Stimulated activated CD8-positive, alpha-beta memory T cell treated with anti-CD3 and anti-CD28 coated beads, Interleukin-2, amount 100 ng/mL, for 48 hours (primary cell): ENCODE results near the gene PPM1N.
A peak's percentile ranks its signal among the peaks of the same experiment; 100 is the strongest.

Experiments
- DNase-seq, 2 donors: peaks; one replicate each; pipeline ENCODE4 v3.0.0-alpha.2; 2020; ENCODE audit warnings: low read depth in 2 of 2

Gene PPM1N

DNA sequence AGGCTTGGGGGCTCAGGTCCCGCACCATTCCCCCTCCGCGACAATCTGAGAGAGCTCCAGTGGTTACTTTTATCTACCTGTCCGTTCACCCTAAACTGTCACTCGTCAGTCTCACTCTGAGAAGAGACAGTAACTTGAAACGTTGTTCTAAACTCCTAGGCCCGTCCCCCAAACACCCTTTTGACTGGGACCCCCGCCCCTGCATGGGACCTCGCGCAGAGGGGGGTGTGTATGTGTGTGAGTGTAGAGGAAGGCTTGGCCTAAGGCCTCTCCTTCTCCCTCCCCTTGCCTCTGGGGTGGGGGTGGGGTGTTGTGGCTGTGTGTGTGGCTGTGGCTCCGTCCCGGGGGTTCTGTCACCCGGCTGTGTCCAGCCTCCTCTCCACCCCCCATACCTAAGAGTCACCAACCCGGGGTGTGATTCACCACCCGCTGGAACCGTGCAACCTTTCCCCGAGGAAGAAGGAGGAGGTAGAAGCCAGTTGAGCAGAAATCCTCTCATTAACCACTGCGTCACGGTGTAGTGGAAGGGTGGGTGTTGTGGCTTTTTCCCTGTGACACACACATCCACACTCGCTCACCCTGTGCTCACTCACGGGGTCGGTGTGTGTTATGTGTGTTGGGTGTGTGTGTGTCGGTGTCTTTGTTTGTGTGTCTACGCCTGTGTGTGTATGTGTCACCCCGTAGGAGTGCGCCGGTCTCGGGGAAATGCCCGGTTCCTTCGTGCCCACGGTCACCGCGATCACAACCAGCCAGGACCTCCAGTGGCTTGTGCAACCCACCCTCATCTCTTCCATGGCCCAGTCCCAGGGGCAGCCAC lies 28.1 kb upstream of the PPM1N start:
- DNase-seq: no peak

DNA sequence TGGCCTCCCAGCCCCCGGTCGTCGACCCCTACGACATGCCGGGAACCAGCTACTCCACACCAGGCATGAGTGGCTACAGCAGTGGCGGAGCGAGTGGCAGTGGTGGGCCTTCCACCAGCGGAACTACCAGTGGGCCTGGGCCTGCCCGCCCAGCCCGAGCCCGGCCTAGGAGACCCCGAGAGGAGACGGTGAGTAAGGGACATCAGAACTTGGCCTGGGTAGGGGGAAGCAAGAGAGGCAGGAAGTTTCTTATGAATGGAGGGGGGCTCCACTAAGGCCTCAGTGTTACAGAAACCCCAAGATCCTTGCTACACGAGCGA lies 27.5 kb upstream of the PPM1N start:
- no peak for DNase-seq

DNA sequence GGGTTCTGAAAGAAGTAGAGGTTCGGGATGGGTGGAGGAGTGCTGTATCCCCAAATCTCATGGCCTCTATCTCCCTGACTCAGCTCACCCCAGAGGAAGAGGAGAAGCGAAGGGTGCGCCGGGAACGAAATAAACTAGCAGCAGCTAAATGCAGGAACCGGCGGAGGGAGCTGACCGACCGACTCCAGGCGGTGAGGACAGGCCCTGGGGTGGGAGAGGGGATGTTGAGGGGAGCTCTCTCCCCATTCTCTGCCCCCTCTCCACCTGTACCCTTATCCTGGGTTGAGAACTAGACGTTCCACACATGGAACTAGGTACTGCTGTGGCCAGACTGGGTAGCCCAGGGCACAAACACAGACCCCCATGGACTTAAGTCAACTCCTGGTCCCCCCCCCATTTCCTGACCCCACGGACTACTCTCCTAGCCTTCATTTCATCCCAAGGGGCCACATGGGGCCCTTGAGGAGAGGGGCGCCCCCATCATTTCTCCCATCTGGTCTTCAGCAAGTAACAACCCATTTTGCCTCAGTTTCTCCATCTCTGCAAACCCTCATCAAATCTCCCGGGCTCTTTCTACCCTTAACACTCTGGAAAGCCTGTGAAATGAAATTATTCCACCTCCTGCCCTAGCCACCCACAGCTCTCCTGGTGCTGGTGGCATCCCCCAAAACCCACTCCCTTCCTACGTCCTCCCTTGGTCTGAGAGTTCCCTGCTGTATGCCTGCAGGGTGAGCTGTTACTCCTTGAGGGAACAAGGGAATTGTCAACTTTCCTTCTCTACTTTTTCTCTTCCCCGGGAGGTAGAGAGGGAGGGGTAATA lies 26.9 kb upstream of the PPM1N start:
- DNase-seq: no peak

DNA sequence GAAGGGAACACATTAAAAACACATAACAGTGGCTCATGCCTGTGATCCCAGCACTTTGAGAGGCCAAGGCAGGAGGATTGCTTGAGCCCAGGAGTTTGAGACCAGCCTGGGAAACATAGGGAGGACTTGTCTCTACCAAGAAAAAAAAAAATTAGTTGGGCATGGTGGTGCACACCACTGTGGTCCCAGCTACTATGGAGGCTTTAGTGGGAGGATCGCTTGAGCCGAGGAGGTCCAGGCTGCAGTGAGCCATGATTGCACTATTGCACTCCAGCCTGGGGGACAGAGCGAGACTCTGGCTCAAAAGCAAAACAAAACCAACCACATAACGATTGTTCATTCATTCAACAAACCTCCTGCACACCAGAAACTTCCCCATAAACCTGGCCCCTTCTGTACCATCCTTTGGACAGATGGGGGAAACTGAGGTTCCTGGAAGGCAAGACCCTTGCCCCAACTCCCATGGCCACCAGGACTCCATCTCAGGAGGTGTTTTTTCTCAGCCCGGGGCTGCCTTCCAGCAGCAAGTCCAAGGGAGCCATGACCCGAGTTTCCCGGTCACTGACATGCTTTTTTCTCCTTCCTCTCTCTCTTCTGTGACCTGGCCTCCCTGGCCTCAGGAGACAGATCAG lies 26.2 kb upstream of the PPM1N start:
- DNase-seq: no peak

DNA sequence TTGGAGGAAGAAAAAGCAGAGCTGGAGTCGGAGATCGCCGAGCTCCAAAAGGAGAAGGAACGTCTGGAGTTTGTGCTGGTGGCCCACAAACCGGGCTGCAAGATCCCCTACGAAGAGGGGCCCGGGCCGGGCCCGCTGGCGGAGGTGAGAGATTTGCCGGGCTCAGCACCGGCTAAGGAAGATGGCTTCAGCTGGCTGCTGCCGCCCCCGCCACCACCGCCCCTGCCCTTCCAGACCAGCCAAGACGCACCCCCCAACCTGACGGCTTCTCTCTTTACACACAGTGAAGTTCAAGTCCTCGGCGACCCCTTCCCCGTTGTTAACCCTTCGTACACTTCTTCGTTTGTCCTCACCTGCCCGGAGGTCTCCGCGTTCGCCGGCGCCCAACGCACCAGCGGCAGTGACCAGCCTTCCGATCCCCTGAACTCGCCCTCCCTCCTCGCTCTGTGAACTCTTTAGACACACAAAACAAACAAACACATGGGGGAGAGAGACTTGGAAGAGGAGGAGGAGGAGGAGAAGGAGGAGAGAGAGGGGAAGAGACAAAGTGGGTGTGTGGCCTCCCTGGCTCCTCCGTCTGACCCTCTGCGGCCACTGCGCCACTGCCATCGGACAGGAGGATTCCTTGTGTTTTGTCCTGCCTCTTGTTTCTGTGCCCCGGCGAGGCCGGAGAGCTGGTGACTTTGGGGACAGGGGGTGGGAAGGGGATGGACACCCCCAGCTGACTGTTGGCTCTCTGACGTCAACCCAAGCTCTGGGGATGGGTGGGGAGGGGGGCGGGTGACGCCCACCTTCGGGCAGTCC lies 25.5 kb upstream of the PPM1N start:
- no peak for DNase-seq

DNA sequence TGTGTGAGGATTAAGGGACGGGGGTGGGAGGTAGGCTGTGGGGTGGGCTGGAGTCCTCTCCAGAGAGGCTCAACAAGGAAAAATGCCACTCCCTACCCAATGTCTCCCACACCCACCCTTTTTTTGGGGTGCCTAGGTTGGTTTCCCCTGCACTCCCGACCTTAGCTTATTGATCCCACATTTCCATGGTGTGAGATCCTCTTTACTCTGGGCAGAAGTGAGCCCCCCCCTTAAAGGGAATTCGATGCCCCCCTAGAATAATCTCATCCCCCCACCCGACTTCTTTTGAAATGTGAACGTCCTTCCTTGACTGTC lies 24.9 kb upstream of the PPM1N start:
- no peak for DNase-seq

DNA sequence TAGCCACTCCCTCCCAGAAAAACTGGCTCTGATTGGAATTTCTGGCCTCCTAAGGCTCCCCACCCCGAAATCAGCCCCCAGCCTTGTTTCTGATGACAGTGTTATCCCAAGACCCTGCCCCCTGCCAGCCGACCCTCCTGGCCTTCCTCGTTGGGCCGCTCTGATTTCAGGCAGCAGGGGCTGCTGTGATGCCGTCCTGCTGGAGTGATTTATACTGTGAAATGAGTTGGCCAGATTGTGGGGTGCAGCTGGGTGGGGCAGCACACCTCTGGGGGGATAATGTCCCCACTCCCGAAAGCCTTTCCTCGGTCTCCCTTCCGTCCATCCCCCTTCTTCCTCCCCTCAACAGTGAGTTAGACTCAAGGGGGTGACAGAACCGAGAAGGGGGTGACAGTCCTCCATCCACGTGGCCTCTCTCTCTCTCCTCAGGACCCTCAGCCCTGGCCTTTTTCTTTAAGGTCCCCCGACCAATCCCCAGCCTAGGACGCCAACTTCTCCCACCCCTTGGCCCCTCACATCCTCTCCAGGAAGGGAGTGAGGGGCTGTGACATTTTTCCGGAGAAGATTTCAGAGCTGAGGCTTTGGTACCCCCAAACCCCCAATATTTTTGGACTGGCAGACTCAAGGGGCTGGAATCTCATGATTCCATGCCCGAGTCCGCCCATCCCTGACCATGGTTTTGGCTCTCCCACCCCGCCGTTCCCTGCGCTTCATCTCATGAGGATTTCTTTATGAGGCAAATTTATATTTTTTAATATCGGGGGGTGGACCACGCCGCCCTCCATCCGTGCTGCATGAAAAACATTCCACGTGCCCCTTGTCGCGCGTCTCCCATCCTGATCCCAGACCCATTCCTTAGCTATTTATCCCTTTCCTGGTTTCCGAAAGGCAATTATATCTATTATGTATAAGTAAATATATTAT lies 24.3 kb upstream of the PPM1N start:
- DNase-seq: no peak

DNA sequence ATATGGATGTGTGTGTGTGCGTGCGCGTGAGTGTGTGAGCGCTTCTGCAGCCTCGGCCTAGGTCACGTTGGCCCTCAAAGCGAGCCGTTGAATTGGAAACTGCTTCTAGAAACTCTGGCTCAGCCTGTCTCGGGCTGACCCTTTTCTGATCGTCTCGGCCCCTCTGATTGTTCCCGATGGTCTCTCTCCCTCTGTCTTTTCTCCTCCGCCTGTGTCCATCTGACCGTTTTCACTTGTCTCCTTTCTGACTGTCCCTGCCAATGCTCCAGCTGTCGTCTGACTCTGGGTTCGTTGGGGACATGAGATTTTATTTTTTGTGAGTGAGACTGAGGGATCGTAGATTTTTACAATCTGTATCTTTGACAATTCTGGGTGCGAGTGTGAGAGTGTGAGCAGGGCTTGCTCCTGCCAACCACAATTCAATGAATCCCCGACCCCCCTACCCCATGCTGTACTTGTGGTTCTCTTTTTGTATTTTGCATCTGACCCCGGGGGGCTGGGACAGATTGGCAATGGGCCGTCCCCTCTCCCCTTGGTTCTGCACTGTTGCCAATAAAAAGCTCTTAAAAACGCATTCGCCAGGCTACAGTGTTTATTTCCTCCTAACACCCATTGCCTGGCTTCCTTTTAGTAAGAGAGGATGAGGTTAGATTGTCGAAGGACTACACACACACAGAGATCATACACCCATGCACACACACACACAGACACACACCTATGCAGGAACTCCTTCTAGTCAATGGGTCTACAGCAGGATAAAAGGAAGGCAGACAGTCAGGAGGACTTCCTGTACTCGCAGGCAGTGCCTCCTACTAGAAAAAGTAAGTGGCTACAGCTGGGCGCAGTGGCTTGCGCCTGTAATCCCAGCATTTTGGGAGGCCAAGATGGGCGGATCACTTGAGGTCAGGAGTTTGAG lies 23.4 kb upstream of the PPM1N start:
- no peak for DNase-seq

DNA sequence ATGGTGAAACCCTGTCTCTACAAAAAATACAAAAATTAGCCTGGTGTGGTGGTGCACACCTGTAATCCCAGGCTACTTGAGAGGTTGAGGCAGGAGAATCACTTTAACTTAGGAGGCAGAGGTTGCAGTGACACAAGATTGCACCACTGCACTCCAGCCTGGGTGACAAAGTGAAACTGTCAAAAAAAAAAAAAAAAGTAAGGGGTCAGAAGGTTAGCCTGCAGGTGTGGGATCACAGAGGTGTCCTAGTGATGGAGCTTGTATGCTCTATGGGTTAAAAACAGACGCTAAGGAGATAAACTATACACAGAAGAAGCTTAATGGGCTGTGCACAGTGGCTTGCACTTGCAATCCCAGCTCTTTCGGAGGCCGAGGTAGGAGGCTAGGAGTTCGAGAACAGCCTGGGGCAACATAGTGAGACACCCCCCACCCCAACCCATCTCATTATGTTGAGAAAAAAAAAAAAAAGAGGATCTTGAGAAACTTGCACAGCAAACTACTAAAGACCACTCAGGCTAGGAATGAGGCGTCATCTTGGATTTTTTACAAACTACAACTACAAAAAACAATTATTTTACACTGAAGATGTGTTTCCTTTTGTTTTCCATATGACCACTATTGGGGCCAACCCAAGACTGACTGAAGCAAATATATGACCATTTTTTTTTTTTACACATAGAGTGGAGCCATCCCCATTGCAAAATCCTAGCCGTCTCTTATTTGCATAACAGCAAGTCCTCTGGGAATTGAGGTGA lies 22.5 kb upstream of the PPM1N start:
- DNase-seq: no peak

DNA sequence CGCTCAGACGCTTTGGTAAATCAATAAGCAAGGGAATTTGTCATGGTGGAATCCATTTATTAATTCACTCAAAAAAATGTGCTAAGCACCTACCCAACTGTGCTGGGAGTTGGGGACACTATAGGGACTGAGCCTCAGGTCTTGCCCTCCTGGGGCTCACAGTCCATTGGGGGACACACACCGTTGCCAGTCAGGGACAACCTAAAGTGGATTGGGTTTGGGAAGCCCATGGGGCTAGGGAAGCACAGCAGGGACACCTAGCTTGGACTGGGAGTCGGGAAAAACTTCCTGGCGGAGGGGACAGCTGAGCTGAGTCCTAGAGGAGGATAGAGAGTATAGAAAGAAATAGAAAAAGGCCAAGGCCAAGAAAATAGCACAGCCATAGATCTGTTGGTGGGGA lies 21.9 kb upstream of the PPM1N start:
- DNase-seq: no peak

DNA sequence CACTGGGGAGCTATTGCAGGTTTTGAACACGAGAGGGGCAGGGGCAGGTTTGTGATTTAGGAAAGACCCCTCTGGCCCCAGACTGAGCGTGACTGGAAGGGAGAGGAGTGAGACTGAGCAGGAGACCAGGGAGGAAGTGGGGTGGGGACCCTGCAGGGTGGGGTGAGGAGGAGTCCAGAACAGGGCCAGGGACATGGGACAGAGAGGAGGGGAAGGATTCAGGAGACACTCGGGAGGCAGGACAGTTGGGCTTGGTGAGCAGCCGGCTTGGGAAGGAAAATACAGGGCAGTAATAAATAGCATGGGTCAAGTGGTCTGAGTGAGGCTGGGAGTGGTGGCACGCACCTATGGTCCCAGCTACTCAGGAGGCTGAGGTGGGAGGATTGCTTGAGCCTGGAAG lies 21.1 kb upstream of the PPM1N start:
- DNase-seq: no peak

DNA sequence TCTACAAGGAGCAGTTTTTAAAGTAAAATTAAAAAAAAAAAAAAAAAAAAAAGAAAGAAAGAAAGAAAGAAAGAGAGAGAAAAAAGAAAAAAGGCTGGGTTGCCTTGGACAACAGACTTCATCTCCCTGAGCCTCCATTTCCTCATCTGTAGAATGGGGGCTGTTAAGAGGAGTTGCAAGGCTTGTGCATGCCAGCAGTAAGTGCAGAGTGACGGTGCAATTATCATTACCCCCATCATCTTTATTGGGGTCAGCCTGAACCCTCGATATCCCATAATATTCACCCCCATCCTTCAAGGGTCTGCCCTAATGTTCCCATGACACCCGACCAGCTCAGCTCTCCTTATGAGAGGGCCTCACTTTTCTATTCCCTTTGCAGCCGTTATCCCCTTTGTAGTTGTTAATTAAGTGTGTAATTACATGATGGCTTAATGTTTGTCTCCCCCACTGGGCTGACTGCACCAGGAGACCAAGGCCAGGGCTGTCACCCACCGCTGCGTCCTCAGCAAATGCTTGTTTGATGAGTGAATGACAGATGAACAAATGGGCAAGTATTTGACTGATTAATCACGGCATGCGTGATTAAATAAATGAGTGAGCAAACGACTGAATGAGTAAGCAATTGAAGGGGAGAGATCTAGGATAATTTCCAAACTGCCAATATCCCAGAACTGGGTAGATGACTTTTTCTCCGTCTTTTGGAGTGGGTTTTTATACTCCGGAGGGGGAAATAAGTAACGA lies 20.4 kb upstream of the PPM1N start:
- no peak for DNase-seq

DNA sequence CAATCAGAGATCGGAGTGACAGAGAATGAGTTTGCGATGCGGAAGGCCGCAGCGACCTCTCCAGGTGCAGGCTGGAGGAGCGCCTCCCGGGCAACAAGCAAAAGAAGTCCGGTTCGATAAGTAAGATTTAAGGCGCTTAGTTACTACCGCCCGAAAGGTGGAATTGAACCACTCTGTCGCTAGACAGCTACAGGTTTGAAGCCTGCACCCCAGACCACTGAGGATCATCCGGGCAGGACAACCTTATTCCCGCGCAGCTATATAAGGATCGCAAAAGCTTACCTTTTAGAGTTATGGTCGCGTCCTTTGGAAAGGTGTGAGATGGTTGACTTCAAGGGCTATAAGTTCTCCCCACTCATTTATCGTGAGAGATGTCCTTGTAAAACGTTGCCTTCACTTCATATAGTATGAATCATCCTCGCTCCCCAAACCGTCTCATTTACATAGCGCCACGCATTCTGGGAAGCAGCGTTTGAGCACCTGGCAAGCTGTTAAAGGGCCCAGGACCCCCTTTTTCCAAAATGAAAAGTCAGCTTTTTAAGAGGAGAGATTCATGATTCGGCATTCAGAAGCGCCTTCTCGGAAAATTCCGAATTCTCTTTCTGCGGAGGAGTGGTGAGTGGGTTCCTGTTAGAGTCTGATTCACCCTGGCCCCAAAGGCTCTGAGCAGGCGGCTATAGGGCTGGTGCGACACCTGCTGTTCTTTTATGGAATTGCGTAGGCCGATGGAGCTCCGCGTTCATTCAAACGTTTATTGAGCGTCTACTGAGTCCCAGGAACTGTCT lies 19.6 kb upstream of the PPM1N start:
- DNase-seq: peak; percentile 76 to 87

DNA sequence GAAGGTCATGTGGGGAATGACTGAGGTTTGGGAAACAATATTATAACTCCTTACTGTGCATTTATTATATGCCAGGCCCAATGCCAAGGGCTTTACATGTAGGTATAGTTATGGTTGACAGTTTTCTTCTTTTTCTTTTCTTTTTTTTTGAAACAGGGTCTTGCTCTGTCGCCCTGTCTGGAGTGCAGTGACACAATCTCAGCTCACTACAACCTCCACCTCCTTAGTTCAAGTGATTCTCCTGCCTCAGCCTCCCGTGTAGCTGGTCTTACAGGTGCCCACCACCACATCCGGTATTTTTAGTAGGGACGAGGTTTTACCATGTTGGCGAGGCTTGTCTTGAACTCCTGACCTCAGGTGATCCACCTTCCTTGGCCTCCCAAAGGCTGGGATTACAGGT lies 15.2 kb upstream of the PPM1N start:
- DNase-seq: no peak

DNA sequence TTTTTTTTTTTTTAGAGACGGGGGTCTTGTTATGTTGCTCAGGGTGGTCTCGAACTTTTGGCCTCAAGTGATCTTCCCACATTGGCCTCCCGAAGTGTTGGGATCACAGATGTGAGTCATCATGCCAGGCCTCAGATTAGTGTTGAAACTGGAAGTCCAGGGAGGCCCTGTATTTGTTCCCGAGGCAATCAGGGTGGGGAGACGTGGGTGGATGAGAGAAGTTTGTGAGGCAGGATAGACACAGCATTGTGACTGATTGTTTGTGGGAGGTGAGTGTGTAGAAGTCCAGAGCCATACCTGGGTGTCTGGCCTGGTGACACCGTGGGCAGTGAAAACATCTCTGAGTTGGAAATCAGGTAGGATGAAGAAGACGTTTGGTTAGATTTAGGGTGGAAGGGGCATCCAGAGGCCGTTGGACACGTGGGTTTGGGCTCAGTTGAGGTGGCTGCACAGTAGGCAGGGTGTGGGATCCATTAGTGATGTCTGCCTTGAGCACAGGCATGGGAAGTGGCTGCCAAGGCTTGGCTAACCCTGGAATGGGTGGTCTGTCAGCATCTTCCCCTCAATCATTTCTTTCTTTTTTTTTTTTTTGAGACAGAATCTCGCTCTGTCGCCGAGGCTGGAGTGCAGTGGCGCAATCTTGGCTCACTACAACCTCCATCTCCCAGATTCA lies 13.8 kb upstream of the PPM1N start:
- DNase-seq: no peak

DNA sequence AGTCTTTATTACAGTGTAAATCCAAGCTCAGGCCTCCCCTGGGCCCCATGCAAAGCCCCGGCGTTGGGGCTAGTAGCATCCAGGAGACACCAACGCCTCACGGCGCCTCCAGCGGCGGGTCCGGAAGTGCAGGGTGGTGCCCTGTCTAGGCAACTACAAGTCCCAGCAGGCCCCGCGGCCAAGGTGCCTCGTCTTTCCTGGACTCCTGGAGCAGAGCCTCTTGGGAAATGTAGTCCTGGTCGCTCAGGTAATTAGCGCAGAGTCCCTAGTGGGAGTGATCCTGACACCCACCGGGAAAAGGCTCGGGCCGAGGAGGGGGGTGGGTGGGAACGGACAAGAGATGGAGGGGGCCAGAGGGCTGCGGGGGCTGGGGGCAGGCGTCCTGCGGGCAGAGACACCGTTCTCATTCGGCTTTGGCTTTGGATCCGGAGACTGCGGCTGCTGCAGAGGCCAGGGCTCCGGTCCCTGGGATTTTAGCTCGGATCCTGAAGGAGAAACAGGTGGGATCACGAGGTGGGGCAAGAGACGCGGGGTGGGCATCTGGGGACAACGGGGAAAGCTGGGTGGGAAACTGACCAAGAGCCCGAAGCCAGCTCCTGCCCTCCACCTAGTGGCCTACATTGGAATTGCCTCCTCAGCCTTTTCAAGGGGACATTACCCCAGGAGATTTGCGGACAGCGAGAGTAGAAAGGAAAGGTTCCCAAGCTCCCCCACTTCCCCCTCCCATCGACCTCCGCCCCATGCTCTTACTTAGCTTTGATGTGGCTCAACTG lies 12.8 kb upstream of the PPM1N start:
- peak; percentile 98 to 99 for DNase-seq
